Amniotic epithelial cell (primary cell): ENCODE data around the gene DOK4.

Source experiments
- DNase-seq: peaks from one replicate; pipeline ENCODE4 v3.0.0-alpha.2; 2010; ENCODE audit warnings: low read depth

Gene DOK4

GRCh38 chr16:57518922-57519321 is 32.6 kb upstream of the DOK4 start:
- DNase-seq = no peak

GRCh38 chr16:57518520-57518919 is 32.2 kb upstream of the DOK4 start:
- DNase-seq = no peak

- no peak for DNase-seq
Observed at GRCh38 chr16:57517397-57518367, 31.4 kb upstream of the DOK4 start.

- no peak for DNase-seq
Observed at GRCh38 chr16:57516773-57517172, 30.5 kb upstream of the DOK4 start.

- no peak for DNase-seq
Observed at GRCh38 chr16:57516176-57516725, 30.0 kb upstream of the DOK4 start.

GRCh38 chr16:57514791-57515600 is 28.7 kb upstream of the DOK4 start:
- no peak for DNase-seq

GRCh38 chr16:57514371-57514770 is 28.1 kb upstream of the DOK4 start:
- no peak for DNase-seq

GRCh38 chr16:57513371-57514102 is 27.2 kb upstream of the DOK4 start:
- no peak for DNase-seq

GRCh38 chr16:57512296-57513001 is 26.2 kb upstream of the DOK4 start:
- no peak for DNase-seq

- no peak for DNase-seq
Observed at GRCh38 chr16:57510016-57510871, 24.0 kb upstream of the DOK4 start.

GRCh38 chr16:57509231-57509923 is 23.1 kb upstream of the DOK4 start:
- no peak for DNase-seq

- DNase-seq = no peak
Observed at GRCh38 chr16:57508035-57508425, 21.7 kb upstream of the DOK4 start.

GRCh38 chr16:57507136-57508034 is 21.1 kb upstream of the DOK4 start:
- DNase-seq = no peak

GRCh38 chr16:57505169-57505568 is 18.9 kb upstream of the DOK4 start:
- no peak for DNase-seq

- no peak for DNase-seq
Observed at GRCh38 chr16:57504491-57504890, 18.2 kb upstream of the DOK4 start.

- DNase-seq = no peak
Observed at GRCh38 chr16:57504001-57504400, 17.7 kb upstream of the DOK4 start.

GRCh38 chr16:57503366-57503765 is 17.1 kb upstream of the DOK4 start:
- peak; percentile 53 for DNase-seq

- DNase-seq = no peak
Observed at GRCh38 chr16:57502048-57502775, 15.9 kb upstream of the DOK4 start.
